ENCODE results near the gene SLC38A3.
A peak's percentile ranks its signal among the peaks of the same experiment; 100 is the strongest.

The SLC38A3 gene

GRCh38 chr3:50166620-50167019, 38.5 kb upstream of the SLC38A3 start:
- H3K27ac ChIP-seq: peak overlapping the region in 9 of 11 experiments; percentile 41 to 85 (median 70); a peak in 17 of 22 replicates
- H3K36me3 ChIP-seq: peaks cover 0 to 17% (median 6%) of the 10 kb centered on the region in 11 experiments; a peak in 10 of 22 replicates
- H4K20me1 ChIP-seq: peaks cover 0 to 67% (median 0%) of the 10 kb centered on the region in 11 experiments; a peak in 6 of 22 replicates
- peak overlapping the region in 8 of 11 experiments; percentile 56 to 75 (median 68); a peak in 16 of 22 replicates for H3K9ac ChIP-seq
- peak overlapping the region in 7 of 10 experiments; percentile 16 to 49 (median 43); a peak in 12 of 20 replicates for H3K4me3 ChIP-seq
- peak overlapping the region; percentile 71 to 100 (median 90) for H3K4me2 ChIP-seq
- peaks cover 51 to 100% (median 100%) of the 10 kb centered on the region in 10 experiments for H3K4me1 ChIP-seq
- no peaks in the 10 kb centered on the region for H3K9me3 ChIP-seq (replicated peaks in 1 of 11)
- H3K27me3 ChIP-seq: no peaks in the 10 kb centered on the region
- no peak for TF ChIP-seq Cebpa-rat (IDR thresholded peaks at IDR 0.05)

- H3K4me3 ChIP-seq: peak overlapping the region in 4 of 10 experiments; percentile 16 to 45 (median 42); a peak in 6 of 20 replicates
- peak overlapping the region; percentile 71 to 100 (median 90) for H3K4me2 ChIP-seq
- H3K27me3 ChIP-seq: no peaks in the 10 kb centered on the region
- TF ChIP-seq Cebpa-rat (IDR thresholded peaks at IDR 0.05): no peak
- no peaks in the 10 kb centered on the region for H3K9me3 ChIP-seq (replicated peaks in 1 of 11)
- peaks cover 57 to 100% (median 100%) of the 10 kb centered on the region in 10 experiments for H3K4me1 ChIP-seq
- peak overlapping the region in 7 of 11 experiments; percentile 56 to 75 (median 68); a peak in 10 of 22 replicates for H3K9ac ChIP-seq
- H3K27ac ChIP-seq: peak overlapping the region in 7 of 11 experiments; percentile 69 to 85 (median 75); a peak in 13 of 22 replicates
- peaks cover 0 to 73% (median 0%) of the 10 kb centered on the region in 11 experiments; a peak in 6 of 22 replicates for H4K20me1 ChIP-seq
- peaks cover 0 to 12% (median under 1%) of the 10 kb centered on the region in 11 experiments; a peak in 6 of 22 replicates for H3K36me3 ChIP-seq
Observed at GRCh38 chr3:50167069-50167840, 37.8 kb upstream of the SLC38A3 start.

- Histone ChIP-seq H3K4me2 (peak overlapping the region; percentile 28 to 99 (median 86); a peak in 21 of 22 replicates), H3K27ac (peak overlapping the region in 2 of 11 experiments; percentile 38 to 50; a peak in 4 of 22 replicates), H3K9me3 (replicated peaks in 1 of 11) (no peaks in the 10 kb centered on the region), H3K4me1 (peaks cover 57 to 100% (median 99%) of the 10 kb centered on the region in 10 experiments), H3K27me3 (no peaks in the 10 kb centered on the region), H3K9ac (peak overlapping the region in 3 of 11 experiments; percentile 7 to 24 (median 22); a peak in 2 of 22 replicates), H3K36me3 (peaks cover 0 to 12% (median 0%) of the 10 kb centered on the region in 11 experiments; a peak in 2 of 22 replicates), H3K4me3 (no peak overlapping the region), H4K20me1 (peaks cover 0 to 78% (median 0%) of the 10 kb centered on the region in 11 experiments; a peak in 6 of 22 replicates)
- TF ChIP-seq Cebpa-rat (IDR thresholded peaks at IDR 0.05): no peak
Observed at GRCh38 chr3:50167841-50168209, 37.2 kb upstream of the SLC38A3 start.

GRCh38 chr3:50168388-50168787, 36.7 kb upstream of the SLC38A3 start:
- Histone ChIP-seq H3K4me3 (no peak overlapping the region), H4K20me1 (peaks cover 0 to 75% (median 0%) of the 10 kb centered on the region in 11 experiments; a peak in 6 of 22 replicates), H3K4me2 (peak overlapping the region; percentile 28 to 99 (median 86); a peak in 21 of 22 replicates), H3K27me3 (no peaks in the 10 kb centered on the region), H3K27ac (peak overlapping the region in 6 of 11 experiments; percentile 12 to 50 (median 20); a peak in 5 of 22 replicates), H3K9me3 (replicated peaks in 1 of 11) (no peaks in the 10 kb centered on the region), H3K36me3 (peaks cover 0 to 12% (median 0%) of the 10 kb centered on the region in 11 experiments; a peak in 4 of 22 replicates), H3K9ac (0 out of 22 replicates have a peak overlapping the region, but pooled peaks of 2 of the 11 experiments have one; percentile 7 to 24), H3K4me1 (peaks cover 57 to 100% (median 98%) of the 10 kb centered on the region in 10 experiments)
- no peak for TF ChIP-seq Cebpa-rat (IDR thresholded peaks at IDR 0.05)

- peaks cover 0 to 75% (median 0%) of the 10 kb centered on the region in 11 experiments; a peak in 6 of 22 replicates for H4K20me1 ChIP-seq
- TF ChIP-seq Cebpa-rat (IDR thresholded peaks at IDR 0.05): no peak
- peaks cover 61 to 100% (median 98%) of the 10 kb centered on the region in 10 experiments for H3K4me1 ChIP-seq
- no peak overlapping the region for H3K4me3 ChIP-seq
- no peak overlapping the region for H3K9ac ChIP-seq
- peak overlapping the region in 6 of 11 experiments; percentile 12 to 50 (median 20); a peak in 5 of 22 replicates for H3K27ac ChIP-seq
- H3K4me2 ChIP-seq: peak overlapping the region; percentile 28 to 99 (median 86); a peak in 19 of 22 replicates
- H3K9me3 ChIP-seq (replicated peaks in 1 of 11): no peaks in the 10 kb centered on the region
- H3K36me3 ChIP-seq: peaks cover 0 to 17% (median 2%) of the 10 kb centered on the region in 11 experiments; a peak in 8 of 22 replicates
- H3K27me3 ChIP-seq: no peaks in the 10 kb centered on the region
Observed at GRCh38 chr3:50168791-50169190, 36.3 kb upstream of the SLC38A3 start.

- Histone ChIP-seq H4K20me1 (peaks cover 0 to 75% (median 0%) of the 10 kb centered on the region in 11 experiments; a peak in 7 of 22 replicates), H3K27me3 (no peaks in the 10 kb centered on the region), H3K4me1 (peaks cover 64 to 99% (median 98%) of the 10 kb centered on the region in 10 experiments), H3K9ac (no peak overlapping the region), H3K4me3 (no peak overlapping the region), H3K27ac (peak overlapping the region in 2 of 11 experiments; percentile 50 to 52; a peak in 3 of 22 replicates), H3K9me3 (replicated peaks in 1 of 11) (no peaks in the 10 kb centered on the region), H3K36me3 (peaks cover 0 to 21% (median 8%) of the 10 kb centered on the region in 11 experiments; a peak in 12 of 22 replicates), H3K4me2 (peak overlapping the region in 9 of 11 experiments; percentile 76 to 99 (median 86); a peak in 15 of 22 replicates)
- no peak for TF ChIP-seq Cebpa-rat (IDR thresholded peaks at IDR 0.05)
Observed at GRCh38 chr3:50169232-50169832, 35.7 kb upstream of the SLC38A3 start.

- peaks cover 64 to 98% (median 93%) of the 10 kb centered on the region in 10 experiments for H3K4me1 ChIP-seq
Observed at GRCh38 chr3:50169858-50170257, 35.2 kb upstream of the SLC38A3 start.

GRCh38 chr3:50170689-50171088, 34.4 kb upstream of the SLC38A3 start:
- Histone ChIP-seq H3K36me3 (peaks cover 0 to 31% (median 13%) of the 10 kb centered on the region in 11 experiments; a peak in 12 of 22 replicates), H4K20me1 (peaks cover 0 to 65% (median 0%) of the 10 kb centered on the region in 11 experiments; a peak in 7 of 22 replicates)

More at GRCh38 chr3:50169858-50170257, 35.2 kb upstream of the SLC38A3 start:
- Histone ChIP-seq H3K4me2 (peak overlapping the region; percentile 76 to 99 (median 84); a peak in 20 of 22 replicates), H3K36me3 (peaks cover 0 to 26% (median 13%) of the 10 kb centered on the region in 11 experiments; a peak in 12 of 22 replicates), H3K27ac (peak overlapping the region in 5 of 11 experiments; percentile 40 to 64 (median 52); a peak in 6 of 22 replicates), H3K27me3 (no peaks in the 10 kb centered on the region), H4K20me1 (peaks cover 0 to 73% (median 0%) of the 10 kb centered on the region in 11 experiments; a peak in 7 of 22 replicates), H3K9me3 (replicated peaks in 1 of 11) (no peaks in the 10 kb centered on the region), H3K4me3 (no peak overlapping the region), H3K9ac (no peak overlapping the region)
- TF ChIP-seq Cebpa-rat (IDR thresholded peaks at IDR 0.05): no peak

More at GRCh38 chr3:50170689-50171088, 34.4 kb upstream of the SLC38A3 start:
- TF ChIP-seq Cebpa-rat (IDR thresholded peaks at IDR 0.05): no peak
- H3K4me3 ChIP-seq: no peak overlapping the region
- no peaks in the 10 kb centered on the region for H3K27me3 ChIP-seq
- peaks cover 62 to 89% (median 86%) of the 10 kb centered on the region in 10 experiments for H3K4me1 ChIP-seq
- peak overlapping the region; percentile 76 to 99 (median 84) for H3K4me2 ChIP-seq
- no peaks in the 10 kb centered on the region for H3K9me3 ChIP-seq (replicated peaks in 1 of 11)
- H3K27ac ChIP-seq: peak overlapping the region in 9 of 11 experiments; percentile 19 to 64 (median 49); a peak in 14 of 22 replicates
- peak overlapping the region in 9 of 11 experiments; percentile 10 to 49 (median 33); a peak in 11 of 22 replicates for H3K9ac ChIP-seq

Data from BLaER1 treated with 17β-estradiol and CSF1 and Interleukin-3, amounts not matched to agents 10 nM and 100 nM (cell line).